ENCODE measurements around the gene TMCC2.

TMCC2 gene

GRCh38 chr1:205319081-205320018, 91.6 kb downstream of the TMCC2 start:
- DNase-seq, result peak in 7 of 51 donors; percentile 8 to 32 (median 12)

GRCh38 chr1:205321162-205321958, 93.6 kb downstream of the TMCC2 start, which contains the start of gene NUAK2:
NUAK2 (minus strand) TSS chr1:205321745; CDS start chr1:205321628, 117 bp downstream.
- DNase-seq, result peak; percentile 25 to 96 (median 85)

GRCh38 chr1:205321959-205322283, 94.2 kb downstream of the TMCC2 start:
- DNase-seq, result no peak

Data from hypothalamus (tissue), 51 donors.